Ovary (tissue), 3 donors: ENCODE measurements around the gene RMDN2.
"Not testable (repeated sequence)": the region's sequence is repeated elsewhere in the genome, so short reads cannot be mapped to it uniquely, and the experiment has no call there.

Experiments
- CTCF ChIP-seq, 3 donors: fragments of 450-650 bp in 2 of 3; fragments of 200-600 bp in 1 of 3; IDR thresholded peaks; one replicate each; pipeline versions ENCODE4 v1.5.1 to v1.8.0; 2016 to 2022; ENCODE audit warnings: antibody characterized with exemption in 3 of 3, mild to moderate bottlenecking in 1 of 3
- EP300 ChIP-seq: sonication (generic); formaldehyde crosslinking; IDR thresholded peaks from one replicate; pipeline ENCODE4 v1.6.1; 2017; ENCODE audit warnings: antibody characterized with exemption
- POLR2A ChIP-seq: fragments of 450-650 bp; IDR thresholded peaks from one replicate; pipeline ENCODE4 v1.6.1; 2017; ENCODE audit warnings: antibody characterized with exemption, mild to moderate bottlenecking, moderate library complexity
- donor health status: DM: no; HTN: no; CAD: no.

GRCh38 chr2:37962018-37962739, 37.1 kb downstream of the RMDN2 start:
- not testable (repeated sequence) for TF ChIP-seq POLR2A; CTCF (IDR thresholded peaks at IDR 0.05); EP300
